Measurements from ENCODE around the gene MAF. TPM values are rescaled to one million over a fixed set of nuclear protein-coding genes. Genes with fewer than 3 reads are reported as not detected.

The MAF gene
- total RNA-seq, 1 experiment from 2014 or later: 0.06 TPM

DNA sequence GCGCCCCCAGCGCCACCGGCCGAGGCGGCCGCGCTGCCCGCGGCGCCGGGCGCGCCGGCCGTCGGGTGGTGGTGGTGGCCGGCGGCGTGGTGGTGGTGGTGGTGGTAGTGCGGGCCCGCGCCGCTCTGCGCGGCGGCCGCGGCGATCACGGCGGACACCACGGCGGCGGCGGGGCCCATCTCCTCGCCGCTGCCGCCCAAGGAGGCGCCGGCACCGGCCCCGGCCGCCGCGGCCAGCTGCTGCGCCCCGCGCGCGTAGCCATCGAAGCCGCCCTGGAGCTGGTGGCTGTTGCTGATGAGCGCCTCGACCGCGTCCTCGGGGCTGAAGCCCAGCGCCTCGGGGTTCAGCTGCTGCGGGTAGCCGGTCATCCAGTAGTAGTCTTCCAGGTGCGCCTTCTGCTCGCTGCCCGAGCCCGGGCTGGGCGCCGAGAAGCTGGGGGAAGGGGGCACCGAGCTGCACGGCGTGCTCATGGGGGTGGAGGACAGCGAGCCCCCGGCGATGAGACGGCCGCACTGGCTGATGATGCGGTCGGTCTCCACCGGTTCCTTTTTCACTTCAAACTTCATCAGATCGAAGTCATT is 1.2 kb downstream of the MAF start:
- no peak overlapping the region for H3K27ac ChIP-seq (ENCODE audit: low read depth, low read length, poor library complexity, severe bottlenecking)
- H3K4me1 ChIP-seq (ENCODE audit: insufficient read depth, low read length, poor library complexity, severe bottlenecking): peaks cover 16% of the 10 kb centered on the region
- H3K27me3 ChIP-seq (replicated peaks; ENCODE audit: insufficient read depth, low read depth, low read length, poor library complexity): peaks cover 70% of the 10 kb centered on the region
- ChIA-PET POLR2A (ENCODE audit: low non-redundant PET) (no interaction called here), CTCF (no interaction called here)
- H3K36me3 ChIP-seq (ENCODE audit: insufficient read depth, low read length, poor library complexity, severe bottlenecking): no peaks in the 10 kb centered on the region
- H3K9me3 ChIP-seq (ENCODE audit: low read depth, low read length, poor library complexity, severe bottlenecking): no peaks in the 10 kb centered on the region
- intact Hi-C loops (cut with micrococcal nuclease; ENCODE audit: unreplicated experiment): no loop called here
- DNase-seq (ENCODE audit: low spot score): no peak
- H3K4me3 ChIP-seq (ENCODE audit: low read depth, low read length, poor library complexity, severe bottlenecking): no peak overlapping the region
- BruUV-seq (replicated peaks): no TSS peak
- TF ChIP-seq, protein P1, sequence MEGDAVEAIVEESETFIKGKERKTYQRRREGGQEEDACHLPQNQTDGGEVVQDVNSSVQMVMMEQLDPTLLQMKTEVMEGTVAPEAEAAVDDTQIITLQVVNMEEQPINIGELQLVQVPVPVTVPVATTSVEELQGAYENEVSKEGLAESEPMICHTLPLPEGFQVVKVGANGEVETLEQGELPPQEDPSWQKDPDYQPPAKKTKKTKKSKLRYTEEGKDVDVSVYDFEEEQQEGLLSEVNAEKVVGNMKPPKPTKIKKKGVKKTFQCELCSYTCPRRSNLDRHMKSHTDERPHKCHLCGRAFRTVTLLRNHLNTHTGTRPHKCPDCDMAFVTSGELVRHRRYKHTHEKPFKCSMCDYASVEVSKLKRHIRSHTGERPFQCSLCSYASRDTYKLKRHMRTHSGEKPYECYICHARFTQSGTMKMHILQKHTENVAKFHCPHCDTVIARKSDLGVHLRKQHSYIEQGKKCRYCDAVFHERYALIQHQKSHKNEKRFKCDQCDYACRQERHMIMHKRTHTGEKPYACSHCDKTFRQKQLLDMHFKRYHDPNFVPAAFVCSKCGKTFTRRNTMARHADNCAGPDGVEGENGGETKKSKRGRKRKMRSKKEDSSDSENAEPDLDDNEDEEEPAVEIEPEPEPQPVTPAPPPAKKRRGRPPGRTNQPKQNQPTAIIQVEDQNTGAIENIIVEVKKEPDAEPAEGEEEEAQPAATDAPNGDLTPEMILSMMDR (conservative IDR thresholded peaks at IDR 0.05; ENCODE audit: low read depth, low read length): no peak
- peak; percentile 90 for TF ChIP-seq EZH2 (IDR thresholded peaks at IDR 0.05; ENCODE audit: borderline replicate concordance, low read depth, low read length, poor library complexity, severe bottlenecking)

DNA sequence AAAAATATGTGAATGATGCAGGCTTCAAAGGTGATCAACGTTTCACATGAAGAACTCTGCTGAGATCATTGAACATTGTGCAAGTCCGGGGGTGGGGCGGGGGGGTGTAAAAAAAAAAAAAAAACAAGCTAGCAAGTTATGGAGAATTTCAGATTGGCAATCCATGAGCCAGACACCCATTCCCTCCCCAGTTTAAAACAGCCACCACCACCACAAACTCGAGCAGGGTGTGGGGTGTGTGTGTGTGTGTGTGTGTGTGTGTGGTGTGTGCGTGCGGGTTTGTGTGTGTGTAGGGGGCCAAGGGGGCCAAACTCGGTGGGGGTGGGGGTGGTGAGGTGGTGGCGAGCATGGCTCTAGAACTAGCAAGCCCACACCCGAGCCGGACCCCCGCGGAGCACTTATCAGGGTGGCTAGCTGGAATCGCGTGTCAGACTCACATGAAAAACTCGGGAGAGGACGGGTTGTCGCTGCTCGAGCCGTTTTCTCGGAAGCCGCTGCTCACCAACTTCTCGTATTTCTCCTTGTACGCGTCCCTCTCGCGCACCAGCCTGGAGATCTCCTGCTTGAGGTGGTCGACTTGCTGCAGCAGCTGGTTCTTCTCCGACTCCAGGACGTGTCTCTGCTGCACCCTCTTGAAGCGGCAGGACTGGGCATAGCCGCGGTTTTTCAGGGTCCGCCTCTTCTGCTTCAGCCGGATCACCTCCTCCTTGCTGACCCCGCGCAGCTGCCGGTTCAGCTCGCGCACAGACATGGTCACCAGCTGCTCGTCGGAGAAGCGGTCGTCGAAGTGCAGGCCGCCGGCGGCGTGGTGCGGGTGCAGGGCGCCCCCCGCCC is 2.0 kb downstream of the MAF start:
- H3K9me3 ChIP-seq (ENCODE audit: low read depth, low read length, poor library complexity, severe bottlenecking): no peaks in the 10 kb centered on the region
- H3K27me3 ChIP-seq (replicated peaks; ENCODE audit: insufficient read depth, low read depth, low read length, poor library complexity): peaks cover 66% of the 10 kb centered on the region
- intact Hi-C loops (cut with micrococcal nuclease; ENCODE audit: unreplicated experiment): no loop called here
- no peak overlapping the region for H3K27ac ChIP-seq (ENCODE audit: low read depth, low read length, poor library complexity, severe bottlenecking)
- BruUV-seq (replicated peaks): no TSS peak
- no peak overlapping the region for H3K4me3 ChIP-seq (ENCODE audit: low read depth, low read length, poor library complexity, severe bottlenecking)
- ChIA-PET CTCF (no interaction called here), POLR2A (ENCODE audit: low non-redundant PET) (no interaction called here)
- no peak for TF ChIP-seq EZH2 (IDR thresholded peaks at IDR 0.05; ENCODE audit: borderline replicate concordance, low read depth, low read length, poor library complexity, severe bottlenecking)
- TF ChIP-seq, protein P1 (conservative IDR thresholded peaks at IDR 0.05; ENCODE audit: low read depth, low read length): no peak
- peaks cover 16% of the 10 kb centered on the region for H3K4me1 ChIP-seq (ENCODE audit: insufficient read depth, low read length, poor library complexity, severe bottlenecking)
- peak; percentile 21 for DNase-seq (ENCODE audit: low spot score)
- H3K36me3 ChIP-seq (ENCODE audit: insufficient read depth, low read length, poor library complexity, severe bottlenecking): no peaks in the 10 kb centered on the region

DNA sequence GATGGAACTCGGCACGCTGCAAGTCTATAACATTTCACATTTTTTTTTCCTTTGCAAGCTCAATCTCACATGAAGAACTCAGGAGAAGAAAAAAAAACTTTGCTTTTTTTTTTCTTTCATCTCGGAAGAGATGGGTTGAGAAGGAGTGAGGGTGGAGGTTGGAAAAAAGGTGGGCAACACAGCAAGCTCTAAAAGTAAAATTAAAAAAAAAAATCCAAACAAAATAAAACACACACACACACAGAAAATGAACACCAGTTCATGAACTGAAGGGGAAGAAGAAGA is 2.5 kb downstream of the MAF start:
- BruUV-seq (replicated peaks): no TSS peak
- H3K36me3 ChIP-seq (ENCODE audit: insufficient read depth, low read length, poor library complexity, severe bottlenecking): no peaks in the 10 kb centered on the region
- intact Hi-C loops (cut with micrococcal nuclease; ENCODE audit: unreplicated experiment): no loop called here
- DNase-seq (ENCODE audit: low spot score): no peak
- ChIA-PET POLR2A (ENCODE audit: low non-redundant PET) (no interaction called here), CTCF (no interaction called here)
- no peak overlapping the region for H3K27ac ChIP-seq (ENCODE audit: low read depth, low read length, poor library complexity, severe bottlenecking)
- peaks cover 16% of the 10 kb centered on the region for H3K4me1 ChIP-seq (ENCODE audit: insufficient read depth, low read length, poor library complexity, severe bottlenecking)
- no peak overlapping the region for H3K4me3 ChIP-seq (ENCODE audit: low read depth, low read length, poor library complexity, severe bottlenecking)
- H3K27me3 ChIP-seq (replicated peaks; ENCODE audit: insufficient read depth, low read depth, low read length, poor library complexity): peaks cover 66% of the 10 kb centered on the region
- TF ChIP-seq EZH2 (IDR thresholded peaks at IDR 0.05; ENCODE audit: borderline replicate concordance, low read depth, low read length, poor library complexity, severe bottlenecking): no peak
- TF ChIP-seq, protein P1 (conservative IDR thresholded peaks at IDR 0.05; ENCODE audit: low read depth, low read length): no peak
- H3K9me3 ChIP-seq (ENCODE audit: low read depth, low read length, poor library complexity, severe bottlenecking): no peaks in the 10 kb centered on the region

Measured in A673 (cell line).